Nephron progenitor cell (in vitro differentiated cells): ENCODE data around the gene SERPINB5.

ENCODE experiments used
- DNase-seq: peaks from one replicate; pipeline ENCODE4 v3.0.0; 2021
- H3K27ac Mint-ChIP-seq: 2 replicates; pipeline ENCODE4 v1.8.0; 2021; ENCODE audit warnings: mild to moderate bottlenecking, moderate library complexity, mixed read lengths
- H3K27me3 Mint-ChIP-seq: 2 replicates; pipeline ENCODE4 v1.8.0; 2021; ENCODE audit warnings: mild to moderate bottlenecking, low read depth, mixed read lengths; ENCODE audit not compliant: poor library complexity
- H3K36me3 Mint-ChIP-seq: 2 replicates; pipeline ENCODE4 v1.8.0; 2021; ENCODE audit warnings: low read depth, mixed read lengths
- H3K4me1 Mint-ChIP-seq: 2 replicates; pipeline ENCODE4 v1.8.0; 2021; ENCODE audit warnings: mixed read lengths
- H3K4me3 Mint-ChIP-seq: 2 replicates; pipeline ENCODE4 v1.8.0; 2021; ENCODE audit warnings: mild to moderate bottlenecking, moderate library complexity, mixed read lengths
- H3K9me3 Mint-ChIP-seq: 2 replicates; pipeline ENCODE4 v1.8.0; 2021; ENCODE audit warnings: mild to moderate bottlenecking, moderate library complexity, mixed read lengths
- CTCF ChIP-seq: fragments of 200-600 bp; sonication (generic); IDR thresholded peaks from 2 replicates; pipeline ENCODE4 v1.5.0; 2021; ENCODE audit warnings: antibody characterized with exemption

The SERPINB5 gene

GRCh38 chr18:63480915-63481314 is 4.2 kb downstream of the SERPINB5 start:
- no peak overlapping the region for H3K27ac Mint-ChIP-seq
- no peak for TF ChIP-seq CTCF

GRCh38 chr18:63487676-63488075 is 10.9 kb downstream of the SERPINB5 start:
- Mint-ChIP-seq H3K4me3 (no peak overlapping the region), H3K4me1 (peaks cover 28% of the 10 kb centered on the region), H3K36me3 (no peaks in the 10 kb centered on the region), H3K27ac (no peak overlapping the region), H3K27me3 (peaks cover 7% of the 10 kb centered on the region), H3K9me3 (peaks cover 3% of the 10 kb centered on the region)
- no peak for DNase-seq
- TF ChIP-seq CTCF: no peak

More at GRCh38 chr18:63480915-63481314, 4.2 kb downstream of the SERPINB5 start:
- H3K4me3 Mint-ChIP-seq: no peak overlapping the region
- no peaks in the 10 kb centered on the region for H3K4me1 Mint-ChIP-seq
- peaks cover 7% of the 10 kb centered on the region for H3K27me3 Mint-ChIP-seq
- H3K9me3 Mint-ChIP-seq: no peaks in the 10 kb centered on the region
- H3K36me3 Mint-ChIP-seq: no peaks in the 10 kb centered on the region
- no peak for DNase-seq

GRCh38 chr18:63488160-63488559 is 11.4 kb downstream of the SERPINB5 start:
- no peak overlapping the region for H3K4me3 Mint-ChIP-seq
- DNase-seq: no peak
- peaks cover 28% of the 10 kb centered on the region for H3K4me1 Mint-ChIP-seq
- no peaks in the 10 kb centered on the region for H3K36me3 Mint-ChIP-seq
- H3K27ac Mint-ChIP-seq: no peak overlapping the region
- H3K27me3 Mint-ChIP-seq: peaks cover 7% of the 10 kb centered on the region
- H3K9me3 Mint-ChIP-seq: peaks cover 3% of the 10 kb centered on the region
- TF ChIP-seq CTCF: no peak

GRCh38 chr18:63492851-63493250 is 16.1 kb downstream of the SERPINB5 start:
- DNase-seq: no peak
- H3K27me3 Mint-ChIP-seq: no peaks in the 10 kb centered on the region
- H3K36me3 Mint-ChIP-seq: no peaks in the 10 kb centered on the region
- no peak for TF ChIP-seq CTCF
- H3K4me1 Mint-ChIP-seq: peaks cover 12% of the 10 kb centered on the region
- no peak overlapping the region for H3K27ac Mint-ChIP-seq
- H3K4me3 Mint-ChIP-seq: no peak overlapping the region
- H3K9me3 Mint-ChIP-seq: peaks cover 3% of the 10 kb centered on the region

GRCh38 chr18:63495675-63496074 is 18.9 kb downstream of the SERPINB5 start:
- no peak for TF ChIP-seq CTCF
- Mint-ChIP-seq H3K4me1 (no peaks in the 10 kb centered on the region), H3K27ac (no peak overlapping the region), H3K27me3 (no peaks in the 10 kb centered on the region), H3K9me3 (no peaks in the 10 kb centered on the region), H3K36me3 (no peaks in the 10 kb centered on the region), H3K4me3 (no peak overlapping the region)
- no peak for DNase-seq

GRCh38 chr18:63505566-63506335 is 29.0 kb downstream of the SERPINB5 start:
- Mint-ChIP-seq H3K4me1 (peaks cover 14% of the 10 kb centered on the region), H3K36me3 (no peaks in the 10 kb centered on the region), H3K27me3 (peaks cover 3% of the 10 kb centered on the region), H3K9me3 (no peaks in the 10 kb centered on the region), H3K4me3 (no peak overlapping the region), H3K27ac (no peak overlapping the region)
- TF ChIP-seq CTCF: peak; percentile 61
- peak; percentile 36 for DNase-seq
